H1 (cell line): Measurements from ENCODE around the gene SURF4. TPM values are rescaled to one million over a fixed set of nuclear protein-coding genes. Genes with fewer than 3 reads are reported as not detected.

ENCODE experiments used
- CBX5 ChIP-seq: fragments of 300-800, 300-1000 bp; sonication (generic); IDR thresholded peaks from 2 replicates; pipeline ENCODE4 v1.7.1; 2016; ENCODE audit warnings: antibody characterized with exemption, low read length, low read depth
- EP300 ChIP-seq, 2 experiments: IDR thresholded peaks; 1 replicate in 1 of 2; 2 replicates in 1 of 2; pipeline ENCODE4 v1.6.1; 2011 to 2012; ENCODE audit warnings: low read depth in 2 of 2, low read length in 2 of 2, mild to moderate bottlenecking in 2 of 2, borderline replicate concordance in 1 of 2, inconsistent platforms in 1 of 2, moderate library complexity in 1 of 2
- HDAC2 ChIP-seq, 2 experiments: fragments of 300-600 bp in 1 of 2; sonication (generic) in 1 of 2; IDR thresholded peaks; 2 replicates each; pipeline ENCODE4 v1.6.1; 2011 to 2012; ENCODE audit warnings: low read depth in 2 of 2, low read length in 2 of 2, mild to moderate bottlenecking in 2 of 2, moderate library complexity in 2 of 2, borderline replicate concordance in 1 of 2, inconsistent platforms in 1 of 2
- KDM5A ChIP-seq: fragments of 200-600 bp; IDR thresholded peaks from 2 replicates; pipeline ENCODE4 v1.7.1; 2012; ENCODE audit warnings: mild to moderate bottlenecking, low read length, inconsistent platforms, mixed read lengths
- POLR2AphosphoS5 ChIP-seq: IDR thresholded peaks from 2 replicates; pipeline ENCODE4 v1.6.1; 2011; ENCODE audit warnings: low read depth, low read length
- SIRT6 ChIP-seq: IDR thresholded peaks from one replicate; pipeline ENCODE4 v1.7.1; 2012; ENCODE audit warnings: low read length, inconsistent platforms
- SUZ12 ChIP-seq: fragments of 200-600 bp; sonication (generic); IDR thresholded peaks from 2 replicates; pipeline ENCODE4 v1.6.1; 2012; ENCODE audit warnings: mild to moderate bottlenecking, inconsistent platforms, low read length, moderate library complexity, mixed read lengths
- TAF1 ChIP-seq: IDR thresholded peaks from 2 replicates; pipeline ENCODE4 v1.6.1; 2011; ENCODE audit warnings: mild to moderate bottlenecking, low read depth, low read length
- polyA plus RNA-seq, 7 experiments: library from polyadenylated mRNA; depleted of rRNA in 3 of 7; stranded (reverse) in 5 of 7; unstranded in 2 of 7; fragments of >200 nt in 5 of 7; fragments of 200-250 nt in 2 of 7; gene quantifications; 1 replicate in 5 of 7; 2 replicates in 1 of 7; 4 replicates in 1 of 7; pipeline versions ENCODE4 v1.2.1 to v1.2.3, GENCODE V29; 2011 to 2013; ENCODE audit warnings: missing spikeins in 2 of 7, mixed read lengths in 2 of 7
- total RNA-seq: library from RNA; stranded (reverse); fragmentation: NEBNext Ultra II Directional; extraction: Animal tissue kit (Norgen Biotek cat#: 25700); gene quantifications from 2 replicates; pipeline ENCODE4 v1.2.1, GENCODE V29; 2021

SURF4 gene
- total and polyA plus RNA-seq, 2 of the 8 experiments (the other 6 are each of a cell fraction or from before 2014, with no cell fraction given) = 176 to 182 TPM

DNA sequence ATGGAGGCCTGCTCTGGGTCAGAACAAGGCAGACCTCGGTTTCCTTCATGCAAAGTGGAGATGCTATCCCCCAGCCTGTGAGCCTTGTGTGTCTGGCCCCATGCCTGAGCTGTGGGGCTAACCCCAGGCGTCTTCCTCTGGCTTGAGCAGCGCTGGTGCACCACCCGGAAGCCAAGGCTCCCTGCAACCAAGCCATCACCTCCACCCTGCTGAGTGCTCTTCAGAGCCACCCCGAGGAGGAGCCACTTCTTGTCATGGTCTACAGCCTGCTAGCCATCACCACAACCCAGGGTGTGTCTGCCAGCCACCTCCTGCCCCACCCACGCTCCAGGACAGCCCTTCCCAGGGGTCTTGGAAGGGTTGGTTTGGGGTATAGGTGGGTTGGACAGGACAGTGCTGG, 25.7 kb upstream of the SURF4 start (continued):
- TF ChIP-seq SUZ12 (no peak), CBX5 (no peak), HDAC2 (IDR thresholded peaks at IDR 0.05; ENCODE audit: borderline replicate concordance in 1 of 2, low read depth in 2 of 2, low read length in 2 of 2) (no peak), EP300 (IDR thresholded peaks at IDR 0.05; ENCODE audit: borderline replicate concordance in 1 of 2, low read depth in 2 of 2, low read length in 2 of 2) (no peak), POLR2AphosphoS5 (no peak), TAF1 (no peak), SIRT6 (no peak), KDM5A (no peak)
